Fibroblast of lung (primary cell): ENCODE data around the gene TCF21.

Source experiments
- EZH2 ChIP-seq: IDR thresholded peaks from 2 replicates; pipeline ENCODE4 v1.5.1; 2012; ENCODE audit warnings: low read length, control low read depth, mild to moderate bottlenecking; ENCODE audit errors: missing control alignments
- TF ChIP-seq, protein P1 (sequence below), 2 donors: IDR thresholded peaks in 1 of 2; conservative IDR thresholded peaks in 1 of 2; 1 replicate in 1 of 2; 2 replicates in 1 of 2; pipeline ENCODE4 v1.5.1; 2011 to 2012; ENCODE audit warnings: low read length in 2 of 2, control low read depth in 1 of 2, inconsistent platforms in 1 of 2, low read depth in 1 of 2, mild to moderate bottlenecking in 1 of 2

GRCh38 chr6:133854364-133855275 is 34.3 kb upstream of the TCF21 start:
- TF ChIP-seq, protein P1, sequence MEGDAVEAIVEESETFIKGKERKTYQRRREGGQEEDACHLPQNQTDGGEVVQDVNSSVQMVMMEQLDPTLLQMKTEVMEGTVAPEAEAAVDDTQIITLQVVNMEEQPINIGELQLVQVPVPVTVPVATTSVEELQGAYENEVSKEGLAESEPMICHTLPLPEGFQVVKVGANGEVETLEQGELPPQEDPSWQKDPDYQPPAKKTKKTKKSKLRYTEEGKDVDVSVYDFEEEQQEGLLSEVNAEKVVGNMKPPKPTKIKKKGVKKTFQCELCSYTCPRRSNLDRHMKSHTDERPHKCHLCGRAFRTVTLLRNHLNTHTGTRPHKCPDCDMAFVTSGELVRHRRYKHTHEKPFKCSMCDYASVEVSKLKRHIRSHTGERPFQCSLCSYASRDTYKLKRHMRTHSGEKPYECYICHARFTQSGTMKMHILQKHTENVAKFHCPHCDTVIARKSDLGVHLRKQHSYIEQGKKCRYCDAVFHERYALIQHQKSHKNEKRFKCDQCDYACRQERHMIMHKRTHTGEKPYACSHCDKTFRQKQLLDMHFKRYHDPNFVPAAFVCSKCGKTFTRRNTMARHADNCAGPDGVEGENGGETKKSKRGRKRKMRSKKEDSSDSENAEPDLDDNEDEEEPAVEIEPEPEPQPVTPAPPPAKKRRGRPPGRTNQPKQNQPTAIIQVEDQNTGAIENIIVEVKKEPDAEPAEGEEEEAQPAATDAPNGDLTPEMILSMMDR (conservative IDR thresholded peaks at IDR 0.05 in 1 of 2, IDR thresholded peaks at IDR 0.05 in 1 of 2; ENCODE audit: low read depth in 1 of 2, low read length in 2 of 2): no peak
- no peak for TF ChIP-seq EZH2
